ENCODE data around the gene GLIS2.

DNA sequence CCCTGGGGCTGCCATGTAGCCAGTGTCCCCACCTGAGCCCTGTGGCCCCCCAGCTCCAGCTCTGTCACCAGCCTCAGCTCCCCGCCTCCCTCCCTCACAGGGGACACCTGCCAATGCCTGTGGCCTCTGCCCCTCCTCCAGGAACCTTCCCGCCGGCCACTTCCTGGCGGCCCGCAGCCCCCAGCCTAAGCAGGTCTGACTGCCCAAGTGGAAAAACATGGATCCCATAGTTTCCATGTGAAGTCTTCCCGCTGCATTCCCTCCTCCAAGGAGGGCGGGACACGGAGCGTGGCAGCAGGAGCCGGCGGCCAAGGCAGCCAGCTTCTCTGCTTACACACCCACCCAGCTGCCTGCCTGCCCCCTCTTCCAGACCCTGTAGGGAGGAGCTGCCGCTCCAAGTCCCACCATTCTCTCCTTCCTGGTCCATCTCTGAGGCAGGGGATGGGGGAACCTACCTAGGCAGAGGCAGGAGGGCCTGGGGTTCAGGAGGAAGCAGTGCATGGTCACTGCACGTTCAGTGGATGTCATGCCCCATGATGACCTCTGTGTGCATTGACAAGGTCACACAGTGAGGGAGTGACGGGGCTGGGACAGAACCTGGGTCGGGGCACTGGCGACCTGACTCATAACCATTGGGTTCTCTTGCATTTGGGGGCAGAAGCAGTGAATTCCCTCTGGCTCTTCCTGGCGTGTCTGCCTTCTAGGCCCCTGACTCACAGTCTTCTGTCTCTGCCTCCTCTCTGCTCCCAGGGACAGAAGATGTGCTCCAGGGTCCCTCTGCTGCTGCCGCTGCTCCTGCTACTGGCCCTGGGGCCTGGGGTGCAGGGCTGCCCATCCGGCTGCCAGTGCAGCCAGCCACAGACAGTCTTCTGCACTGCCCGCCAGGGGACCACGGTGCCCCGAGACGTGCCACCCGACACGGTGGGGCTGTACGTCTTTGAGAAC lies 64.5 kb downstream of the GLIS2 start:
- TF ChIP-seq, protein P1, sequence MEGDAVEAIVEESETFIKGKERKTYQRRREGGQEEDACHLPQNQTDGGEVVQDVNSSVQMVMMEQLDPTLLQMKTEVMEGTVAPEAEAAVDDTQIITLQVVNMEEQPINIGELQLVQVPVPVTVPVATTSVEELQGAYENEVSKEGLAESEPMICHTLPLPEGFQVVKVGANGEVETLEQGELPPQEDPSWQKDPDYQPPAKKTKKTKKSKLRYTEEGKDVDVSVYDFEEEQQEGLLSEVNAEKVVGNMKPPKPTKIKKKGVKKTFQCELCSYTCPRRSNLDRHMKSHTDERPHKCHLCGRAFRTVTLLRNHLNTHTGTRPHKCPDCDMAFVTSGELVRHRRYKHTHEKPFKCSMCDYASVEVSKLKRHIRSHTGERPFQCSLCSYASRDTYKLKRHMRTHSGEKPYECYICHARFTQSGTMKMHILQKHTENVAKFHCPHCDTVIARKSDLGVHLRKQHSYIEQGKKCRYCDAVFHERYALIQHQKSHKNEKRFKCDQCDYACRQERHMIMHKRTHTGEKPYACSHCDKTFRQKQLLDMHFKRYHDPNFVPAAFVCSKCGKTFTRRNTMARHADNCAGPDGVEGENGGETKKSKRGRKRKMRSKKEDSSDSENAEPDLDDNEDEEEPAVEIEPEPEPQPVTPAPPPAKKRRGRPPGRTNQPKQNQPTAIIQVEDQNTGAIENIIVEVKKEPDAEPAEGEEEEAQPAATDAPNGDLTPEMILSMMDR (conservative IDR thresholded peaks at IDR 0.05): no peak
- no peak for TF ChIP-seq EZH2 (IDR thresholded peaks at IDR 0.05; ENCODE audit: low read depth)

All from PC-9 (cell line).